Dedifferentiated amniotic fluid mesenchymal stem cell (primary cell): Measurements from ENCODE around the gene TBL3.

Experiments used
- DNase-seq: peaks from one replicate; pipeline ENCODE4 v3.0.0-alpha.2; 2016; ENCODE audit errors: extremely low spot score

TBL3 gene

DNA sequence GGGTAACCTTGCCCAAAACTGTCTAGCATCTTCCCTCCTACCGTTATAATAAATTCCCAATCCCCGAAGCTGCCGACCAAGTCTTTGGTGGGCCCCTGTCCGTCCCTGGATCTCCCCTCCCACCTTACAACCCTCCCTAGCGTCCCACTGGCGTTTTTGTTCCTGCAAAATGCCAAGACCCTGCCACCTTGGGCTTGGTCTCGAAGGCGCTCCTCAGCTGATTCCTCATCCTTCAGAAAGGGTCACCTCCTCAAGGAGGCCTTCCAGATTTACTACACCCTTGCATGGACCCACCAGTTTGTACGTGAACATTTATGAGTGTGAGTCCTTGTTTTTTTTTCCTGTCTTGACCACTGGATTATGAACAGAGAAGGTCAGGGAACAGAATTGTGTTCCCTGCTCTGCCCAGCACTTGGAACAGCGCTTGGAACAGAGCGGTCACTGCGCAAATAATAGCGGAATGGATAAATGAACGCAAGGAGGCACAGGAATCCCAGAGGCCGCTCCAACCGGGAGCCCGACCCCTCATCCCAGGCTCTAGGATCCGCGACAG, 11.2 kb downstream of the TBL3 start:
- DNase-seq = no peak

DNA sequence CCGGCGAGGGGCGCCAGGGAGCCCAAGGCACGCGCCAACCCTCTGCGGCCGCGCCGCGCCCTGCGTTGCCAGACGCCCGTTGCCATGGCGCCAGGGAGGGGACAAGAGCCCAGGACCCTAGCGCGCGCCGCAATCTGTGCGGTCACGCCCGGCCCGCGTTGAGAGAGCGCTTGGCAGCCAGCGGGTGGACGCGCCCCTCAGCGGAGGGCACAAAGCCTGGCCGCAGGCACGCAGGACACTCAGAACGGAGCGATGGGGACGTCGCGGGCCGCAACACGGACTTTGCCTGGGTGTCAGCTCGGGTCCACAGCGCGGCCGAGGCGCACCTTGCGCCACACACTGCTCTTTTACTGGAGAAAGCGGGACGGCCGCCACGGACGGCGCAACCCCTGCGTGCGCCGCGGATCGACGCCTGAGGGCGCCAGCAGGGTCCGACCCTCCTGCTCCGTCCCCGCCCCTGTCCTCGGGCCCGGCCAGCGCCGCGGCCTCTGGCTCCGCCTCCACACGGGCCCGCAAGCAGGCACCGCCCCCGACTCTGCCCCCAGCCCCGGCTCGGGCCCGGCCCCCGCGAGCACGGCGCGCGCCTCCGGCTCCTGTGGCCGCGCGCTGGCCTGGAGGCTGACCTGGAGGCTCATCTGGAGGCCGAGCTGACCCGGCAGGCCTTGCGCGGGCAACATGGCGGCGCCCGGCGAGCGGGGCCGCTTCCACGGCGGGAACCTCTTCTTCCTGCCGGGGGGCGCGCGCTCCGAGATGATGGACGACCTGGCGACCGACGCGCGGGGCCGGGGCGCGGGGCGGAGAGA, 11.9 kb downstream of the TBL3 start, which contains the start of gene GFER:
TSS of gene GFER (plus strand) at position 650 of the 803 bp plus-strand sequence. CDS start at position 676, 26 bp downstream.
- DNase-seq = peak; percentile 78

DNA sequence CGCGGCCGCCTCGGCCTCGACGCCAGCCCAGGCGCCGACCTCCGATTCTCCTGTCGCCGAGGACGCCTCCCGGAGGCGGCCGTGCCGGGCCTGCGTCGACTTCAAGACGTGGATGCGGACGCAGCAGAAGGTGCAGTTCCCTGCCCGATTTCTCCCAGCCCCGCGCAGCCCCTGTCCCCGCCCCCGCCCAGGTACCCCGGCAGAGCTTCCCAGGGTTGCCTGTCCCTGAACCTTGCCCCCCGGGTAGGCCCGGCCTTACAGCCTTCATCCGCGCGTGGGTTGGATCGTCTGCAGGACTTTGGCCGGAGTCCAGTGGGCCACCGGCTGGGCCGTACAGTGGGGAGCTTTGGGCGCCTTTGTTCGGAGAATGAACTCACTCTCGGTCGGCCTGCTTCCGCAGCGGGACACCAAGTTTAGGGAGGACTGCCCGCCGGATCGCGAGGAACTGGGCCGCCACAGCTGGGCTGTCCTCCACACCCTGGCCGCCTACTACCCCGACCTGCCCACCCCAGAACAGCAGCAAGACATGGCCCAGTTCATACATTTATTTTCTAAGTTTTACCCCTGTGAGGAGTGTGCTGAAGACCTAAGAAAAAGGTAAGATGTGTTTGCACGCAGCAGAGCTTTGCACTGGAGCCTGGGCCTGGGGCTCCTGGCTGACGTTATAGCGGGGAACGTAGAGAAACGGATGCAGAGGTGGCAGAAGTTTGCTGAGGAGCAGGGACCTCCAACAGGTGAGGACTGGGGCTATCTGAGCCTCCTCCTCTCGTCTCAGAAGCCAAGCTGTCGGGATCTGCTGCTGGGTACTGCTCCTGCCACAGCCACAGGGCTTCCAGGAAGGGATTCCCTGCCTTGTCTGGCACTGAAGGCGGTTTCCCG, 12.7 kb downstream of the TBL3 start:
- no peak for DNase-seq

DNA sequence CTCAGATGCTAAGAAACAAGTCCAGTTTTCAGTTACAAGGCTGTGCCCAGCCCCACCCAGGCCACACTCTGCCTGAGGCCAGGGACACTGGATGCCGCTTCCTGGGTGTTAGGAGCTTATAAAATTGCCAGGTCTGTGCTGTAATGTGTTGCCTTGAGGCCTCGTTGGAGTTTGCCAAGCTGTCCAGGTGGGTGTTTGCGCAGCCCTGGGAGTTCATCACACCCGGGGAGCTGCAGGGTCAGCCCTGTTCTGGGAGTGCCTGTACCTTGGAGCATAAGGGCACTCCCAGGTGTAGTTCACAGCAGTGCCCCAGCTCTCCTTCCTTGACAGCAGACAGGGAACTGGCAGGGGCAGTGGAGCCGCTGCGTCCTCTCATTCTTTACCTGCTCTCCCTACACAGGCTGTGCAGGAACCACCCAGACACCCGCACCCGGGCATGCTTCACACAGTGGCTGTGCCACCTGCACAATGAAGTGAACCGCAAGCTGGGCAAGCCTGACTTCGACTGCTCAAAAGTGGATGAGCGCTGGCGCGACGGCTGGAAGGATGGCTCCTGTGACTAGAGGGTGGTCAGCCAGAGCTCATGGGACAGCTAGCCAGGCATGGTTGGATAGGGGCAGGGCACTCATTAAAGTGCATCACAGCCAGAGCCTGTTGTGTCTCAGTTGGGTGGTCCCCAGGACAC, 13.8 kb downstream of the TBL3 start:
- DNase-seq = no peak

DNA sequence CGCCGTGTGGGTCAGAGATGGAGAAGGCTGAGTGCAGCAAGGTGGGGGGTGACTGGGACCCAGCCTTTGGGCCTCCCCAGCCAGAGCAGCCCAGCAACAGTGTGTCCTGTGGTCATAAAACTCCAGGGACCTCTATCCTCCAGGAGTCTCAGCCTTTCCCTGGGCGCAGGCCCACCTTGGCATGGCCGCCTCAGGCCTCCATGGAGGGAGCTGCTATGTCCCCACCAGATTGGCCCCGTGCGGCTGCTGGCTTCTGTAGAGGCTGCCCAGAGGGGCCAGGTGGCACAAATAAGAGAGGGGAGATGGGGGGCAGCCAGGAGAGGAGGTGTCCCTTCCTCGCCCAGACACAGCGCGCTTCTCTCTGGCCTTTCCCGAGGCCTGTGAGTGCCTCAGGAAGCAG, 15.3 kb downstream of the TBL3 start:
- DNase-seq = no peak

DNA sequence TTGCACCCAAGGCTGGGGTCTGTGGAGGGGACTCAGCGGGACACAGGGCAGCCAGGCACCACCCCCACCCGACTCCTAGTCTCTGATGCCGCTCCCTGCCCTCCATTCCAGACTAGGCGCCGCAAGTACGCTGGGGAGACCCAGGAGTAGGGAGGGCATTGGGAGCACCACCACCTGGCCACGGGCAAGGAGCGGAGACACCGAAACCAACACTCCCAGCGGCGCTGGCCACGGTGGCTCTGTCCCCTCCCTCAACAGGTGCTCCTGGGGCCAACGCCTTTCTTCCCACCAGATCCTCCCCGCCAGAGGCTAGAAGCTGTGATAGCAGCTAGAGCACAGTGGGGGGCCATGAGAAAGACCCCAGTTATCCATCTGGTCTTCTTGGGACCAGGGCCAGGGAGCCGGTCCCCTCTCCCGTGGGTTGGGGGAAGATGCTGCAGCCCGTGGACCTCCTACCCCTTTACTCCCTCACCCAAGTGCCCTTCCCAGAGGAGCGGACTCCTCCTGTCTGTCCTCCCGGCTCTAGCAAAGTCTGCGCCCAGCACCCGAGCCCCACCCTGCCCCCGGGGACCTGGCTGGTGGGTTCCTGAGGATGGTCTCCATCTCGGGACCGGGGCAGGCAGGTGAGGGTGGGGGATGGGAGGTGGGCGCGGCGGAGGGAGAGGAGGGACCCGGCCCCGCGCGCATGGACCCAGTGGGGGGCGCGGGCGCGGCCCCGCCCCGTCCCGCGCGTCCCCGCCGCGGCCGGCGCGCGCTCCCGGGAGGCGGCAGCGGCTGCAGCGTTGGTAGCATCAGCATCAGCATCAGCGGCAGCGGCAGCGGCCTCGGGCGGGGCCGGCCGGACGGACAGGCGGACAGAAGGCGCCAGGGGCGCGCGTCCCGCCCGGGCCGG, 17.6 kb downstream of the TBL3 start, which contains the start of gene SYNGR3:
TSS of gene SYNGR3 (plus strand) at position 762 of the 892 bp plus-strand sequence. CDS start 133 bp downstream, outside the sequence.
- no peak for DNase-seq

DNA sequence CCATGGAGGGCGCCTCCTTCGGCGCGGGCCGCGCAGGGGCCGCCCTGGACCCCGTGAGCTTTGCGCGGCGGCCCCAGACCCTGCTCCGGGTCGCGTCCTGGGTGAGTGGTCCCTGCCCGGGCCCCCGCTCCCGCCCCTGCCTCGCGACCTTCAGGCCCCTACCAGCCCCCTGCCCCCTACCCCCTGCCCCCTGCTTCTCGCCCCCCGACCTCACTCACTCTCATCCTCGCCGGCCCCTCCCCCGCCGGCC, 18.2 kb downstream of the TBL3 start:
- DNase-seq = no peak

DNA sequence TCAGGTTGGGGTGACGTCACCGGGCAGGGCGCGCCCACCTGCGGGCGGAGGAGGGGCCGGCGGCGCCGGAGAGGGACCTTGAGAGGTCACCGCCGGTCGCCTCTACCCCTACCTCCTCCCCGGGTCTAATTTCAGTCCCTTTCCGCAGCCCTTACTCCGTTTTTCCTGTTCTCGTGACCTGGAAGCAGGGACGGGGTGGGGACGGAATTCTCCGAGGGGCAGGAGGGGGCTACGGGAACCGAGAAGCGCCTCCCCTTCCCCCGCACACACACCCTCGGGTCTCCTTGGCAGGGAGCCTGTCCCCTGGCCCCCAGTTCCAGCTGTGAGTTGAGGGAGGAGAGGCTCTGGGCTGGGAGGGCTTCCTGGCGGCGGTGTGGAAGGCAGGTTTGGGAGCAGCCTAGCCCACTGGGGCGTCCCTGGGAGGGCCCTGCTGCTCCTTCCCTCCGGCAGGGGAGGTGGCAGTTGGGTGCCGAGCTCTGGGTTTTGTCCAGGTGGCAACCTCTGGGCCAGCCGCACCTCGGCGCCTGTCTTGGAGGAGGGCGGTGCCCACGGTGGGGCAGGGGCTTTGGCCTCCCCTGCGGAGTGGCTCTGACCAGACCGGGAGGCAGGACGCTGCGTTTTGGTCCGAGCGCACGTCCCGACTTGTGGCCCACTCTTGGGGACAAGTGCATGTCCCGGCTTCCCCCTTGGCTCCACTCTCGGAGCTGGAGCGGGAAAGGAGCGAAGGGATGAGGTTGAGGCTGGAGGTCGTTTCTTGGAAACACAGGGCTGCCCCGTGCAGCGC, 18.7 kb downstream of the TBL3 start:
- no peak for DNase-seq

DNA sequence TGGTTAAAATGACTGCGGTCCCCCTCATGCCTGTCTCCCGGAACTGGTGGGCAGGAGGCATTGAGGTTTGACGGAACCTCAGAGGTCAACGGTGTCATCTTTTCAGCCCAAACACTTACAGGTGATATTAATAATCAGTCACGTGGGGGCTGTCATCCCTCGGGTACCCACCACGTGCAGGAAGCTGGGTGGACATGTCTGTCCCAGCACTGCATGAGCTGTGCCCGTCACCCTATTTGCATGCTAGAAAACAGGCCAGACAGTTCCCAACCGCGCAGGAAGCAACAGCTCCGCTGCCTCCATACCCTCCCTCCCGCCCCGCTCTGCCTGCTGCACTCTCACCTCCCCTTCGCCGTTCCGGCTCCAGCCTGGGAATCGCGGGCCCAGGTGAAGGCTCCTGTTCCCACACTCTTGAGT, 19.3 kb downstream of the TBL3 start:
- DNase-seq = no peak

DNA sequence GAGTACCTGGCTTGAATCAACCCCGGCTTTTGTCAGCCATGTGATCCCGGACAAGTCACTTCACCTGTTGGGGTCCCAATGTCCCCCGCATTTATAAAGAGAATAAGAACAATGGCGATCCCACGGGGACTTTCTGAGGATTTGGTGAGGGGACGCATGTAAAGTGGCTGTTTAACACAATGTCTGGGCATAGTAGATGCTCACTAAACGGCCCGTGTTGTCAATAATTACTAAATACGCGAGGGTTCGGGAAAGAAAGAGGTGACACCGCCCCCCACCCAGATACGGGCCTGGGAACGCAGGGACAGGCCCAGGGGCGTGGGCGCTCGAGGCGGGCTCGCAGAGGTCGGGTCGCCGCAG, 19.7 kb downstream of the TBL3 start:
- DNase-seq = no peak

DNA sequence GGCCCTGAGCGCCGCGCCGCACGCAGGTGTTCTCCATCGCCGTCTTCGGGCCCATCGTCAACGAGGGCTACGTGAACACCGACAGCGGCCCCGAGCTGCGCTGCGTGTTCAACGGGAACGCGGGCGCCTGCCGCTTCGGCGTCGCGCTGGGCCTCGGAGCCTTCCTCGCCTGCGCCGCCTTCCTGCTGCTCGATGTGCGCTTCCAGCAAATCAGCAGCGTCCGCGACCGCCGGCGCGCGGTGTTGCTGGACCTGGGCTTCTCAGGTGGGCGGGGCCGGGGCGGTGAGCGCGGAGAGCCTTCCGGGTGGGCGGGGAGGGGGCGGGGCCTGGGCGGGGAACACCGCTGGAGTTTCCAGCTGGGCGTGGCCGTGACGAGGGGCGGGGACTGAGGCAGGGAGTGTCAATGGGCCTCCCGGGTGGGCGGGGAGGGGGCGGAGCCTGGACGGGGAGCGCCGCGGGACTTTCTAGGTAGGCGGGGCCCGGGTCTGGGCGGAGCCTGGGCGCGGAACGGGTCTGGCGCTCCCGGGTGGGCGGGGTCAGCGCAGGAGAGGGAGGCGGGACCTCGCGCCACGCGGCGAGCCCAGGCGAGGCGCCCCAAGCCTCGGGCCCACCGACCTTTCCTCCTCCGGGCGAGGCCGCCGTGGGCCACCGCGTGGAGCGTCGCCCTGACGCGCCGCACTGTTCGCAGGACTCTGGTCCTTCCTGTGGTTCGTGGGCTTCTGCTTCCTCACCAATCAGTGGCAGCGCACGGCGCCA, 20.3 kb downstream of the TBL3 start:
- DNase-seq = peak; percentile 76

DNA sequence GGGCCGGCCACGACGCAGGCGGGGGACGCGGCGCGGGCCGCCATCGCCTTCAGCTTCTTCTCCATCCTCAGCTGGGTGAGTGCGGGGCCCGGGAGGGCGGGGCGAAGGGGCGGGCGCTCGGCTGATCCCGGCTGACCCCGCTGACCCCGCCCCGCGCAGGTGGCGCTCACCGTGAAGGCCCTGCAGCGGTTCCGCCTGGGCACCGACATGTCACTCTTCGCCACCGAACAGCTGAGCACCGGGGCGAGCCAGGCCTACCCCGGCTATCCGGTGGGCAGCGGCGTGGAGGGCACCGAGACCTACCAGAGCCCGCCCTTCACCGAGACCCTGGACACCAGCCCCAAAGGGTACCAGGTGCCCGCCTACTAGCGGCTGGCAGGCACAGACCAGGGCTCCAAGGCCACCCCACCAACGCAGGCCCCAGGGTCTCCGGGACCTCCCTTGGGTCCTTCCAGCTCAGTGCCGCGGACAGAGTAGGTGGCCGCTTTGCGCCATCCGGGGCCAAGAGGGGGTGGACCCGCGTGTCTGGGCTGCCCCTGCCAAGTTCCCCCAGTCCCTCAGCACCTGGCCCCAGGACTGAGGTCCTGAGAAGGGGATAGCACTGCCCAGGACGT, 21.0 kb downstream of the TBL3 start:
- no peak for DNase-seq

DNA sequence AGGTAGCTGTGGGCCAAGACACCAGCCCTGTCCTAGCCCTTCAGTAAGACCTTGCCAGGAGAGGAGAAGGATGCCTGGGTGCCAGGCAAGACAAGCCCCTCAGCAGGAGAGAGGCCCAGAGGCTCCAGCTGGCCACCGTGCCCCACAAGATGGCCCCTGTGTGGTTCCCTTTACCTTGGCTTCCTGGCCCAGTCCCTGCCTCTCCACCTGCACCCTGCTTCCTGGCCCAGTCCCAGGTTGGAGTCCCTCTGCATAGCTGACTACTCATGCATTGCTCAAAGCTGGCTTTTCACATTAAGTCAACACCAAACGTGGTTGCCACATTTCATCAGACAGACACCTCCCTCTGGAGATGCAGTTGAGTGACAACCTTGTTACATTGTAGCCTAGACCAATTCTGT, 21.9 kb downstream of the TBL3 start:
- no peak for DNase-seq

DNA sequence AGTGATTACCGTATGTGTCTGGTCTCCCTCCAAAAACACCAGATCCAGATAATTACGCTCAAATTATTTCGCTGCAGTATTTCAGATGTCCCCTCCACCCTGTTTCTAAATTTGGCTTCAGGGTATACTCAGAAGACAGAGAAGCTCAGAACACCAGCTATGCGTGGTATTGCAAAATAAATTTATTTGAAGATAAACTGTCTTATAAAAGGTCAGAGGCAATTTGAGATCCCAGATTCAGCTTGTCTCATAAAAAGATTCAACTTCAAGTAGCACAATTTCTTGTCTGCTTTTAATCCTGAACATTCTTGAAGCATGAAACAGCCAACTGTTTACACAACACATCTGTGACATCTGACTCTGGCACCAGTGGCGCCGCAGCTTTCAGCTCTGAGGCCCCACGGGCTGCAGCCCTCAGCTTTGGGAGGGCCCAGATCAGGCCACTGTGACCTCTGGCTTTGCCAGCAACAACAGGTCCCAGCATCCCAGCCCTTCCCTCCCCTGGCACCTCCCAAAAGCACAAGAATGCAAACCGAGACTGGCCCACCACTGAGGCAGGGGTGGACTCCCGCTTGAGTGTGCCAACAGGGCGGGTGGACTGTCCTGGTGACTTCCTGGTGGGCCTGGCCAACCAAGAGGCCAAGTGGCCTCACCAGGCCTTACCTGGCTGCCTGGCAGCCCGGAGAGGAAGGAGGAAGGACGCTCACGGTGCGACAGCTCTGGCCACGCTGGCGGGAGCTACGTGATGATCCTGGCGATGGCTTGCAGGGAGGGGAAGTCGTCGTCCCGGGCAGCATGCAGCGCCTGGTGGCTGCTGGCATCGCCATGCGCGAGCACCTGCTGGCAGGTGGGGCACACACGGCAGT, 25.9 kb downstream of the TBL3 start:
- DNase-seq = no peak

DNA sequence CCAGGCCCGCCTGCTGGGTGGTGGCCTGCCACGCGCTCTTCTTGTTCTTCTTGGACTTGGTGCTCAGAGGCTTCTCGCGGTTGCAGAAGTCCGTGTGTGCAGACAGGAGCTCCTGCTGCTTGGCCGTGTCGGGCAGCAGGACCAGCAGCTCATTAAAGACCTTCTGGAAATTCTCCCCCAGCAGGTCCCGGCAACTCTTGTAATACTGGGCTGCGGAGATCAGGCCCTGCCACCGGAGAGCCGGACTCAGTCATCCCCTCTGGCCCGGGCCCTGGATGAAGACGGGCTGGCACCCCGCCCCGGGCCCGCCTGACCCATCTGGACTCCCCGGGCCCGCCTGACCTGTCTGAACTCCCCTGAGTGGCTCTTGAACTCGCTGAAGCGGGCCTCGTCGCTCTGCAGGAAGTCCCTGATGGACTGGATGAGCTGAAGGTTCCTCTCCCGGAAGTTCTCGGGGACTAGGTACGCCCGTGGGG, 26.5 kb downstream of the TBL3 start:
- no peak for DNase-seq

DNA sequence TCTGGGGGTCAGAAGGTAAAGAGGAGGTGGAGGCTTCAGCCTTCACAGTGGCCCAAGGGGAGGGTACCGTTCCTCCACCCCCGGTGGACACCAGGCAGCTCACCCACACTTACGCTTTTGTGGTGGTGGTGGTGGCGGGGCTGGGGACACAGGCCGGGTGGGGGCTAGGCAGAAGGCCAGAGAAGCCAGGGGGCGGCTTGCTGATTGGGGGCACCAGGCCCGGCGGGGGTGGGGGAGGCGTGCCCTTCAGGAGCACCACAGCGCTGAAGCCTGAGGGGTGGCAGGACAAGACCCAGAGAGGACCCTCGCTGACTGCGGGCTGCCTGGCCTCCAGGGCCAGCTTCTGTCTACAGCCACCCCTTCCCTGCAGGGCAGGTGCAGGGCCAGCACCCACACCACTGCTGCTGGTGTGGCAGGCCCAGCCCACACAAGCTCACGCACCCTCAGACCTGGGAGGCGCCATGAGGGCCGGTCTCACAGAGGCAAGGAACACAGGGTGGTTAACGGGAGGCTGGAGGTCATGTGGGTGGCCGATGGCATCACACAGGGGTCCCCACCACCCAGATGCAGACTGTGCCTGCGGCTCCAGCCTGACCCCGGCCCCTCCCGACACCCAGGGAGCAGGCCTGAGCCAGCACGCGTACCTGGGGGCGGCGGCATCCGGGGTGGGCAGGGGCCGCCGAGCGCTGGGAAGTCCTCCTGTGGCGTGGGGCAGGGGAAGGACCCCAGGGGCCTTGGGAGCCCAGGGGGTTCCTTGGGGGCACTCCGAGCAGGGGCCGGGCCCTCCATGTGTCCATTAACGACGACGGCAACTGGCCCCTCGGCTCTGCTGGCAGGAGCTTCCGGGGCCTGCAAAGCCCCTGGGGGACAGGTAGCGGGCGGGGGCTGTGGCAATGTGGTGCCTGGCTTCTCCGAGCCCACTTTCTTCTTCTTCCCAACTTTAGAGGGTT, 27.3 kb downstream of the TBL3 start:
- DNase-seq = no peak
